Lower leg skin (tissue), 4 donors: ENCODE results near the gene IL17RB. TPM values are rescaled to one million over a fixed set of nuclear protein-coding genes. Genes with fewer than 3 reads are reported as not detected.

ENCODE experiments used
- DNase-seq, 2 donors: peaks; one replicate each; pipeline ENCODE4 v3.0.0-alpha.2; 2019; ENCODE audit warnings: low spot score in 2 of 2
- H3K4me3 ChIP-seq: fragments of 200-600 bp; sonication (generic); 2 replicates; pipeline ENCODE4 v1.5.1; 2017; ENCODE audit warnings: mild to moderate bottlenecking, low read depth; ENCODE audit not compliant: poor library complexity, severe bottlenecking
- CTCF ChIP-seq, 3 donors: fragments of 450-650 bp; IDR thresholded peaks; one replicate each; pipeline ENCODE4 v1.5.1; 2016; ENCODE audit warnings: antibody characterized with exemption in 3 of 3, mild to moderate bottlenecking in 3 of 3, moderate library complexity in 2 of 3
- POLR2A ChIP-seq, 2 donors: fragments of 450-650 bp; IDR thresholded peaks; one replicate each; pipeline ENCODE4 v1.6.1; 2016 to 2017; ENCODE audit warnings: antibody characterized with exemption in 2 of 2, mild to moderate bottlenecking in 1 of 2, moderate library complexity in 1 of 2
- WGBS, 2 donors: methylation state at CpG; one replicate each; pipeline ENCODE4 v1.1.5; 2018; 5-methylcytosine and 5-hydroxymethylcytosine counted together
- intact Hi-C: fragments of 100-400 bp; cut with DNase I; formaldehyde crosslinking; loops from one replicate; pipeline ENCODE4 v1.15.0; 2023; ENCODE audit warnings: low total_unique reads
- total RNA-seq, 4 donors: library from RNA; depleted of rRNA; stranded (reverse); fragments of >200 nt; gene quantifications; one replicate each; pipeline ENCODE4 v1.1.0, GENCODE V29; 2016

IL17RB gene
- total RNA-seq, 4 donors from 2014 or later = 0.63 to 1.9 (median 0.81) TPM; not detected in 1

GRCh38 chr3:53811143-53811927 is 35.0 kb upstream of the IL17RB start:
- intact Hi-C loops = no loop called here
- no peak for TF ChIP-seq CTCF (IDR thresholded peaks at IDR 0.05)
- no peak for TF ChIP-seq POLR2A (IDR thresholded peaks at IDR 0.05)
- no peak overlapping the region for H3K4me3 ChIP-seq
- 90 to 91% methylated on average over 24 of the region's 24 CpGs for WGBS, 2 donors
- peak in 1 of 2 donors; percentile 74 for DNase-seq

DNA sequence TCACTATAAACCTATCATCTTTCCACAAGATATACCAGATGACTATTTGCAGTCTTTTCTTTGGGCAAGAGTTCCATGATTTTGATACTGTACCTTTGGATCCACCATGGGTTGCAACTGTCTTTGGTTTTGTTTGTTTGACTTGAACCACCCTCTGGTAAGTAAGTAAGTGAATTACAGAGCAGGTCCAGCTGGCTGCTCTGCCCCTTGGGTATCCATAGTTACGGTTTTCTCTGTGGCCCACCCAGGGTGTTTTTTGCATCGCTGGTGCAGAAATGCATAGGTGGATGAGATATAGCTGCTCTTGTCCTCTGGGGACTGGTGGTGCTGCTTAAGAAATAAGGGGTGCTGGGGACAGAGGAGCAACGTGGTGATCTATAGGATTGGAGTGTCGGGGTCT is 33.9 kb upstream of the IL17RB start:
- intact Hi-C loops = no loop called here
- no peak for TF ChIP-seq CTCF (IDR thresholded peaks at IDR 0.05)
- TF ChIP-seq POLR2A (IDR thresholded peaks at IDR 0.05) = no peak
- H3K4me3 ChIP-seq = no peak overlapping the region
- 71 to 82% methylated on average over 4 of the region's 4 CpGs for WGBS, 2 donors
- peak in 1 of 2 donors; percentile 34 for DNase-seq

GRCh38 chr3:53813229-53813628 is 33.1 kb upstream of the IL17RB start:
- intact Hi-C loops = no loop called here
- peak in 1 of 2 donors; percentile 82 for DNase-seq
- H3K4me3 ChIP-seq = no peak overlapping the region
- WGBS, 2 donors = 80 to 84% methylated on average over 5 of the region's 5 CpGs
- TF ChIP-seq CTCF (IDR thresholded peaks at IDR 0.05) (no peak), POLR2A (IDR thresholded peaks at IDR 0.05) (no peak)

DNA sequence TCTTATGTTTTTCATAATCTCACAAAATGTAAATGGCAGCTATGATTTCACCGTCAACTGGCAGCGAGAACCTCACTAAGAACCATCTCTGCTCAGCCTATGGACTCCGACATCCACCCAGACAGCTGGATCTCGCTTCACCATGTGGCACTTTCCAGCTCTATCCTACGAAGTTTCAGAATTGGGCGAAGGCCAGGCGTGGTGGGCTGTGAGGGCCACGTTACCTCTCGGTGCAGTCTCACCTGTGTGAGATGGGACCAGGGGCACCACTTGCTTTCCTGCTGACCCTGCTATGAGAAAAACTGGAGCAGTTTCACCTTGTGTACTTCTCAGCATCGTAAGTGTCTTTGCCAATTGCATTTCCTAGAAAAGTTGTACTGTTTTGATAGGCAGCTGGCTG is 32.5 kb upstream of the IL17RB start:
- H3K4me3 ChIP-seq = no peak overlapping the region
- TF ChIP-seq POLR2A (IDR thresholded peaks at IDR 0.05) (no peak), CTCF (IDR thresholded peaks at IDR 0.05) (no peak)
- DNase-seq = peak in 1 of 2 donors; percentile 26
- WGBS, 2 donors = 88 to 90% methylated on average over 10 of the region's 10 CpGs
- intact Hi-C loops = no loop called here

GRCh38 chr3:53815067-53815466 is 31.3 kb upstream of the IL17RB start:
- no peak for TF ChIP-seq POLR2A (IDR thresholded peaks at IDR 0.05)
- no peak for TF ChIP-seq CTCF (IDR thresholded peaks at IDR 0.05)
- WGBS, 2 donors = 93 to 96% methylated on average over 4 of the region's 4 CpGs
- no peak overlapping the region for H3K4me3 ChIP-seq
- intact Hi-C loops = no loop called here
- DNase-seq = peak in 1 of 2 donors; percentile 13
